ENCODE data around the gene FXYD4.

DNA sequence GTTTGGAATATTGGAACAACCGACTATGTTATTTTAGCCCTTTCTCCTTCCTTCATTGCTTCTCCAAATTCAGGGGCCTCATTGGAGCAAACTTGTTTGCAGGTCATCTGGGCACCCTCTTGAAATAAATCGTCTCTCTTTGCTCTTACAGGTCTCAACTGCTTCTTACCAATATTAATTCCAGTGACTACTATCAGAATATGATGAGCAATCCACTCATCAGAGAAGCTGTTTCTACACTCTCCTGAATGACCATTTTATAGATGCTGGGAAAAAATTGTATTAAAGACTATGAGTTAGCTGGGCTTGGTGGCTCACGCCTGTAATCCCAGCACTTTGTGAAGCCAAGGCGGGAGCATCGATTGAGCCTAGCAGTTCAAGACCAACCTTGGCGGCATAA is 50.1 kb downstream of the FXYD4 start:
- TF ChIP-seq, protein P1, sequence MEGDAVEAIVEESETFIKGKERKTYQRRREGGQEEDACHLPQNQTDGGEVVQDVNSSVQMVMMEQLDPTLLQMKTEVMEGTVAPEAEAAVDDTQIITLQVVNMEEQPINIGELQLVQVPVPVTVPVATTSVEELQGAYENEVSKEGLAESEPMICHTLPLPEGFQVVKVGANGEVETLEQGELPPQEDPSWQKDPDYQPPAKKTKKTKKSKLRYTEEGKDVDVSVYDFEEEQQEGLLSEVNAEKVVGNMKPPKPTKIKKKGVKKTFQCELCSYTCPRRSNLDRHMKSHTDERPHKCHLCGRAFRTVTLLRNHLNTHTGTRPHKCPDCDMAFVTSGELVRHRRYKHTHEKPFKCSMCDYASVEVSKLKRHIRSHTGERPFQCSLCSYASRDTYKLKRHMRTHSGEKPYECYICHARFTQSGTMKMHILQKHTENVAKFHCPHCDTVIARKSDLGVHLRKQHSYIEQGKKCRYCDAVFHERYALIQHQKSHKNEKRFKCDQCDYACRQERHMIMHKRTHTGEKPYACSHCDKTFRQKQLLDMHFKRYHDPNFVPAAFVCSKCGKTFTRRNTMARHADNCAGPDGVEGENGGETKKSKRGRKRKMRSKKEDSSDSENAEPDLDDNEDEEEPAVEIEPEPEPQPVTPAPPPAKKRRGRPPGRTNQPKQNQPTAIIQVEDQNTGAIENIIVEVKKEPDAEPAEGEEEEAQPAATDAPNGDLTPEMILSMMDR (conservative IDR thresholded peaks at IDR 0.05), result no peak
- TF ChIP-seq ZFX (IDR thresholded peaks at IDR 0.05), result no peak

All from C4-2B (cell line).